Activated naive CD8-positive, alpha-beta T cell (primary cell): Measurements from ENCODE around the gene YIF1A.

Source experiments
- H3K27ac Mint-ChIP-seq: one replicate; pipeline ENCODE4 v1.8.0; 2021; ENCODE audit warnings: mixed read lengths
- H3K27me3 Mint-ChIP-seq: one replicate; pipeline ENCODE4 v1.8.0; 2021; ENCODE audit warnings: mixed read lengths
- H3K36me3 Mint-ChIP-seq: one replicate; pipeline ENCODE4 v1.8.0; 2021; ENCODE audit warnings: mixed read lengths
- H3K4me1 Mint-ChIP-seq: one replicate; pipeline ENCODE4 v1.8.0; 2021; ENCODE audit warnings: low read depth, mixed read lengths
- H3K4me3 Mint-ChIP-seq: one replicate; pipeline ENCODE4 v1.8.0; 2021; ENCODE audit warnings: mild to moderate bottlenecking, mixed read lengths
- H3K9me3 Mint-ChIP-seq: one replicate; pipeline ENCODE4 v1.8.0; 2021; ENCODE audit warnings: low read depth, mixed read lengths

Gene YIF1A

GRCh38 chr11:66287211-66287888, 1.6 kb downstream of the YIF1A start:
- Mint-ChIP-seq H3K36me3 (no peaks in the 10 kb centered on the region), H3K27me3 (peaks cover 2% of the 10 kb centered on the region), H3K4me1 (peaks cover 36% of the 10 kb centered on the region), H3K27ac (peak overlapping the region; percentile 22), H3K9me3 (no peaks in the 10 kb centered on the region), H3K4me3 (peak overlapping the region; percentile 90)

GRCh38 chr11:66286699-66287098, 2.2 kb downstream of the YIF1A start:
- H3K36me3 Mint-ChIP-seq = no peaks in the 10 kb centered on the region
- no peaks in the 10 kb centered on the region for H3K9me3 Mint-ChIP-seq
- H3K4me1 Mint-ChIP-seq = peaks cover 40% of the 10 kb centered on the region
- peaks cover 2% of the 10 kb centered on the region for H3K27me3 Mint-ChIP-seq
- peak overlapping the region; percentile 90 for H3K4me3 Mint-ChIP-seq
- no peak overlapping the region for H3K27ac Mint-ChIP-seq

- Mint-ChIP-seq H3K27me3 (no peaks in the 10 kb centered on the region), H3K36me3 (no peaks in the 10 kb centered on the region), H3K27ac (no peak overlapping the region), H3K9me3 (no peaks in the 10 kb centered on the region), H3K4me3 (no peak overlapping the region), H3K4me1 (peaks cover 32% of the 10 kb centered on the region)
Observed at GRCh38 chr11:66285250-66285947, 3.5 kb downstream of the YIF1A start.

DNA sequence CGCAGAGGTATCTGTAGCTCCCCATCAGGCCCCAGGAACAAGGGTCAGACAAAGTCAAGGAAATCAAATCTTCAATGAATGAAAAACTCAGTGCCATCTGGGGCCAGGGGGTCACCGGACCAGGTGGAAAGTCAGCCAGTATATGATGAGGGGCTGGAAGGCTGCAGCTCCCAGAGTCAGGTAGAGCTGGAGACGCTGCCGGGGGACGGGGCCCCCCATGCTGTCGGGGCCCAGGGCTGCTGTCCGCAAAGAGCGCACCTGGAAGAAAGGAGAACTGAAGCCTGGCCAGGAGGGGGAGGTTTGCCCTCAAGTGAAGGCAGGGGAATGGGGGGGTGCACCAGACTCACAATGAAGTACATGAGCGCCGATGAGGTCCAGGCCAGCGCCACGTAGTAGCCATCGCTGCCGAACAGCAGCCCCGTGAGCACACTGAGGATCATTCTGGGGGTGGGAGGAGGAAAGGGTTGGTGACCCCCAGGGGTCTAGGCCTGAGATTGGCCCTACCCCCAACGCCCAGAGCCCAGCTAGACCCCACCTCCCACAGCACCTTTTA, 4.3 kb downstream of the YIF1A start:
- Mint-ChIP-seq H3K27me3 (no peaks in the 10 kb centered on the region), H3K4me3 (no peak overlapping the region), H3K36me3 (no peaks in the 10 kb centered on the region), H3K4me1 (peaks cover 25% of the 10 kb centered on the region), H3K9me3 (no peaks in the 10 kb centered on the region), H3K27ac (no peak overlapping the region)

DNA sequence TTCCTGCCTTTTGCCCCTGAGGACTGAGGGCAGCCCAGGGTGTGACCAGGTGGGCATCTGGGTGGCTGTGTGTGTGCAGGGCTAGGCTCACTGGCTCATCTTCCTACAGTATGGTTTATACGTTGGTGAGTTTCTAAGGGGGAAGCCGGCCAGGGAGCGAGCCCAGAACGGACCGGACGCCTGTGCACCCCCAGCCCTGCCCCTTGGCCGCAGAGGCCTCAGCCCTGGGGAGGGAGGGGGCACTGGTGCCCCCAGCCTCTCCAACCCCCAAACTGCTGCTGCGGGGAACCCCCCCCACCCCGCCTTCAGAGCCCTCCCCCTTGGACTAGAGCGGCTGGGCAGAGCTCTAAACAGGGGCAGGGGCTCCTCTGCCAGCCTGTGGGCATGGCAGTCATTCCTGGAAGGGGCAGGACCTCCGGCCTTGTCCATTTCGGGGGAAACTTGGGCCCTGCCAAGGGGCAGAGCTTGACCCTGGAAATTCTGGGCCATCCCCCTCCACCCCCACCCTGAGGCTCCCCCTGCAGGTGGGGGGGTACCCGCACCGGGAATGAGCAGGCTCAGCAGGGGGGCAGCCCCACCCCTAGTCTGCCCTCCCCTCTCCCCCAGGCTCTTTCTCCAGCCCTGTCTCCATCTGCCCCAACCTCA, 5.4 kb downstream of the YIF1A start:
- H3K27me3 Mint-ChIP-seq = no peaks in the 10 kb centered on the region
- H3K9me3 Mint-ChIP-seq = no peaks in the 10 kb centered on the region
- H3K4me3 Mint-ChIP-seq = no peak overlapping the region
- no peaks in the 10 kb centered on the region for H3K36me3 Mint-ChIP-seq
- peaks cover 26% of the 10 kb centered on the region for H3K4me1 Mint-ChIP-seq
- H3K27ac Mint-ChIP-seq = no peak overlapping the region

- H3K27ac Mint-ChIP-seq = no peak overlapping the region
- no peaks in the 10 kb centered on the region for H3K9me3 Mint-ChIP-seq
- H3K27me3 Mint-ChIP-seq = no peaks in the 10 kb centered on the region
- peaks cover 26% of the 10 kb centered on the region for H3K4me1 Mint-ChIP-seq
- peak overlapping the region; percentile 27 for H3K4me3 Mint-ChIP-seq
- H3K36me3 Mint-ChIP-seq = no peaks in the 10 kb centered on the region
Observed at GRCh38 chr11:66282468-66283455, 6.2 kb downstream of the YIF1A start.

GRCh38 chr11:66281776-66282467, 7.0 kb downstream of the YIF1A start:
- H3K27me3 Mint-ChIP-seq = no peaks in the 10 kb centered on the region
- H3K4me1 Mint-ChIP-seq = peaks cover 23% of the 10 kb centered on the region
- no peaks in the 10 kb centered on the region for H3K36me3 Mint-ChIP-seq
- H3K9me3 Mint-ChIP-seq = no peaks in the 10 kb centered on the region
- H3K27ac Mint-ChIP-seq = no peak overlapping the region
- H3K4me3 Mint-ChIP-seq = peak overlapping the region; percentile 27

- Mint-ChIP-seq H3K36me3 (no peaks in the 10 kb centered on the region), H3K4me1 (peaks cover 21% of the 10 kb centered on the region), H3K27ac (no peak overlapping the region), H3K9me3 (no peaks in the 10 kb centered on the region), H3K4me3 (peak overlapping the region; percentile 18), H3K27me3 (no peaks in the 10 kb centered on the region)
Observed at GRCh38 chr11:66281001-66281400, 7.9 kb downstream of the YIF1A start.

- Mint-ChIP-seq H3K4me1 (peaks cover 21% of the 10 kb centered on the region), H3K4me3 (no peak overlapping the region), H3K36me3 (no peaks in the 10 kb centered on the region), H3K27ac (no peak overlapping the region), H3K9me3 (no peaks in the 10 kb centered on the region), H3K27me3 (no peaks in the 10 kb centered on the region)
Observed at GRCh38 chr11:66280428-66280827, 8.5 kb downstream of the YIF1A start.

- H3K27ac Mint-ChIP-seq = no peak overlapping the region
- no peaks in the 10 kb centered on the region for H3K27me3 Mint-ChIP-seq
- H3K36me3 Mint-ChIP-seq = no peaks in the 10 kb centered on the region
- H3K4me3 Mint-ChIP-seq = peak overlapping the region; percentile 71
- H3K9me3 Mint-ChIP-seq = no peaks in the 10 kb centered on the region
- peaks cover 21% of the 10 kb centered on the region for H3K4me1 Mint-ChIP-seq
Observed at GRCh38 chr11:66279092-66279734, 9.7 kb downstream of the YIF1A start.

GRCh38 chr11:66278363-66279091, 10.4 kb downstream of the YIF1A start:
- H3K4me1 Mint-ChIP-seq = peaks cover 23% of the 10 kb centered on the region
- no peak overlapping the region for H3K27ac Mint-ChIP-seq
- no peaks in the 10 kb centered on the region for H3K9me3 Mint-ChIP-seq
- H3K27me3 Mint-ChIP-seq = no peaks in the 10 kb centered on the region
- H3K4me3 Mint-ChIP-seq = peak overlapping the region; percentile 71
- no peaks in the 10 kb centered on the region for H3K36me3 Mint-ChIP-seq

- Mint-ChIP-seq H3K4me3 (peak within 1 kb of the TSS; percentile 71), H3K9me3 (no peaks in the 10 kb centered on the region), H3K36me3 (no peaks in the 10 kb centered on the region), H3K27me3 (no peaks in the 10 kb centered on the region), H3K27ac (no peak within 1 kb of the TSS), H3K4me1 (peaks cover 19% of the 10 kb centered on the region)
Observed at GRCh38 chr11:66277471-66278362, 11.2 kb downstream of the YIF1A start, which contains the start of gene CNIH2. Gene CNIH2, plus strand, starts transcription at chr11:66278175. Its CDS starts 282 bp downstream, at chr11:66278457.
